ENCODE results near the gene WASL. TPM values are rescaled to one million over a fixed set of nuclear protein-coding genes. Genes with fewer than 3 reads are reported as not detected.

WASL gene
- total RNA-seq, 2 experiments from 2014 or later = 7.5 to 7.6 TPM

- no peaks in the 10 kb centered on the region for H3K9me3 Mint-ChIP-seq (ENCODE audit: insufficient read depth)
- POLR2A ChIA-PET = no interaction called here
- H3K27ac Mint-ChIP-seq = no peak overlapping the region
- H3K27me3 Mint-ChIP-seq (ENCODE audit: low read depth) = peaks cover 9% of the 10 kb centered on the region
- no peaks in the 10 kb centered on the region for H3K4me1 Mint-ChIP-seq (ENCODE audit: low read depth)
- ATAC-seq (no peak), DNase-seq (no peak)
- CTCF ChIA-PET = interaction anchor here (1.9 kb wide), 1 partner anchor 29 kb away, joined by 4 read pairs; no protein-coding TSS in a partner anchor
- no peaks in the 10 kb centered on the region for H3K36me3 Mint-ChIP-seq (ENCODE audit: low read depth)
- H3K4me3 Mint-ChIP-seq = no peak overlapping the region
Measured at GRCh38 chr7:123653162-123653561, 95.6 kb downstream of the WASL start.

- Mint-ChIP-seq H3K9me3 (ENCODE audit: insufficient read depth) (no peaks in the 10 kb centered on the region), H3K36me3 (ENCODE audit: low read depth) (no peaks in the 10 kb centered on the region), H3K4me1 (ENCODE audit: low read depth) (no peaks in the 10 kb centered on the region), H3K27me3 (ENCODE audit: low read depth) (peaks cover 9% of the 10 kb centered on the region), H3K4me3 (no peak overlapping the region), H3K27ac (no peak overlapping the region)
- ChIA-PET POLR2A (no interaction called here), CTCF (interaction anchor here (1.9 kb wide), 1 partner anchor 28 kb away, joined by 4 read pairs; no protein-coding TSS in a partner anchor)
- ATAC-seq (no peak), DNase-seq (no peak)
Measured at GRCh38 chr7:123652406-123652805, 96.4 kb downstream of the WASL start.

- H3K27ac Mint-ChIP-seq = no peak overlapping the region
Measured at GRCh38 chr7:123650595-123650994, 98.2 kb downstream of the WASL start.

GRCh38 chr7:123649964-123650363, 98.8 kb downstream of the WASL start:
- Mint-ChIP-seq H3K36me3 (ENCODE audit: low read depth) (no peaks in the 10 kb centered on the region), H3K4me1 (ENCODE audit: low read depth) (no peaks in the 10 kb centered on the region), H3K9me3 (ENCODE audit: insufficient read depth) (no peaks in the 10 kb centered on the region), H3K27me3 (ENCODE audit: low read depth) (peaks cover 9% of the 10 kb centered on the region), H3K27ac (no peak overlapping the region), H3K4me3 (no peak overlapping the region)
- POLR2A ChIA-PET = interaction anchor here (0.6 kb wide), 1 partner anchor 121 kb away, joined by 4 read pairs; no protein-coding TSS in a partner anchor
- DNase-seq (no peak), ATAC-seq (no peak)
- CTCF ChIA-PET = no interaction called here

More at GRCh38 chr7:123650595-123650994, 98.2 kb downstream of the WASL start:
- no peaks in the 10 kb centered on the region for H3K9me3 Mint-ChIP-seq (ENCODE audit: insufficient read depth)
- ChIA-PET CTCF (no interaction called here), POLR2A (interaction anchor here (0.6 kb wide), 1 partner anchor 120 kb away, joined by 4 read pairs; no protein-coding TSS in a partner anchor)
- ATAC-seq (no peak), DNase-seq (no peak)
- no peaks in the 10 kb centered on the region for H3K36me3 Mint-ChIP-seq (ENCODE audit: low read depth)
- H3K27me3 Mint-ChIP-seq (ENCODE audit: low read depth) = peaks cover 9% of the 10 kb centered on the region
- H3K4me3 Mint-ChIP-seq = no peak overlapping the region
- H3K4me1 Mint-ChIP-seq (ENCODE audit: low read depth) = no peaks in the 10 kb centered on the region

- no peaks in the 10 kb centered on the region for H3K9me3 Mint-ChIP-seq (ENCODE audit: insufficient read depth)
- H3K27me3 Mint-ChIP-seq (ENCODE audit: low read depth) = peaks cover 14% of the 10 kb centered on the region
- H3K36me3 Mint-ChIP-seq (ENCODE audit: low read depth) = no peaks in the 10 kb centered on the region
- H3K4me3 Mint-ChIP-seq = no peak overlapping the region
- no peak for DNase-seq
- no peak for ATAC-seq
- ChIA-PET POLR2A (no interaction called here), CTCF (no interaction called here)
- H3K4me1 Mint-ChIP-seq (ENCODE audit: low read depth) = no peaks in the 10 kb centered on the region
- no peak overlapping the region for H3K27ac Mint-ChIP-seq
Measured at GRCh38 chr7:123647106-123647730, 101.6 kb downstream of the WASL start.

GRCh38 chr7:123645516-123645915, 103.3 kb downstream of the WASL start:
- no peaks in the 10 kb centered on the region for H3K36me3 Mint-ChIP-seq (ENCODE audit: low read depth)
- no peak overlapping the region for H3K27ac Mint-ChIP-seq
- no peak for ATAC-seq
- ChIA-PET CTCF (interaction anchor here (0.8 kb wide), 1 partner anchor 21 kb away, joined by 4 read pairs; no protein-coding TSS in a partner anchor), POLR2A (interaction anchor here (0.6 kb wide), 1 partner anchor 160 kb away, joined by 3 read pairs; no protein-coding TSS in a partner anchor)
- H3K4me3 Mint-ChIP-seq = no peak overlapping the region
- peaks cover 15% of the 10 kb centered on the region for H3K27me3 Mint-ChIP-seq (ENCODE audit: low read depth)
- no peak for DNase-seq
- H3K4me1 Mint-ChIP-seq (ENCODE audit: low read depth) = no peaks in the 10 kb centered on the region
- H3K9me3 Mint-ChIP-seq (ENCODE audit: insufficient read depth) = no peaks in the 10 kb centered on the region

GRCh38 chr7:123643495-123644441, 105.0 kb downstream of the WASL start:
- Mint-ChIP-seq H3K27ac (no peak overlapping the region), H3K4me3 (no peak overlapping the region)
- CTCF ChIA-PET = interaction anchor here (1.1 to 1.4 kb wide), 2 partner anchors 20 to 229 kb away, joined by 3 to 4 read pairs; no protein-coding TSS in a partner anchor

GRCh38 chr7:123641901-123642300, 106.9 kb downstream of the WASL start:
- no peak for DNase-seq
- CTCF ChIA-PET = no interaction called here
- no peak for ATAC-seq
- POLR2A ChIA-PET = no interaction called here
- H3K36me3 Mint-ChIP-seq (ENCODE audit: low read depth) = no peaks in the 10 kb centered on the region
- H3K27me3 Mint-ChIP-seq (ENCODE audit: low read depth) = peaks cover 28% of the 10 kb centered on the region
- no peaks in the 10 kb centered on the region for H3K9me3 Mint-ChIP-seq (ENCODE audit: insufficient read depth)
- H3K4me1 Mint-ChIP-seq (ENCODE audit: low read depth) = no peaks in the 10 kb centered on the region
- H3K27ac Mint-ChIP-seq = no peak overlapping the region
- H3K4me3 Mint-ChIP-seq = no peak overlapping the region

More at GRCh38 chr7:123643495-123644441, 105.0 kb downstream of the WASL start:
- Mint-ChIP-seq H3K36me3 (ENCODE audit: low read depth) (no peaks in the 10 kb centered on the region), H3K4me1 (ENCODE audit: low read depth) (no peaks in the 10 kb centered on the region), H3K27me3 (ENCODE audit: low read depth) (peaks cover 15% of the 10 kb centered on the region), H3K9me3 (ENCODE audit: insufficient read depth) (no peaks in the 10 kb centered on the region)
- ATAC-seq = no peak
- POLR2A ChIA-PET = no interaction called here
- no peak for DNase-seq

- Mint-ChIP-seq H3K27me3 (ENCODE audit: low read depth) (peaks cover 28% of the 10 kb centered on the region), H3K4me1 (ENCODE audit: low read depth) (no peaks in the 10 kb centered on the region), H3K27ac (no peak overlapping the region), H3K4me3 (no peak overlapping the region), H3K9me3 (ENCODE audit: insufficient read depth) (no peaks in the 10 kb centered on the region), H3K36me3 (ENCODE audit: low read depth) (no peaks in the 10 kb centered on the region)
- no peak for DNase-seq
- ChIA-PET POLR2A (no interaction called here), CTCF (no interaction called here)
- no peak for ATAC-seq
Measured at GRCh38 chr7:123640583-123640982, 108.2 kb downstream of the WASL start.

- ChIA-PET CTCF (no interaction called here), POLR2A (no interaction called here)
- DNase-seq (no peak), ATAC-seq (no peak)
- Mint-ChIP-seq H3K36me3 (ENCODE audit: low read depth) (no peaks in the 10 kb centered on the region), H3K4me3 (no peak overlapping the region), H3K27ac (no peak overlapping the region), H3K27me3 (ENCODE audit: low read depth) (peaks cover 30% of the 10 kb centered on the region), H3K9me3 (ENCODE audit: insufficient read depth) (no peaks in the 10 kb centered on the region), H3K4me1 (ENCODE audit: low read depth) (no peaks in the 10 kb centered on the region)
Measured at GRCh38 chr7:123639631-123640030, 109.2 kb downstream of the WASL start.

GRCh38 chr7:123637878-123638277, 110.9 kb downstream of the WASL start:
- H3K36me3 Mint-ChIP-seq (ENCODE audit: low read depth) = no peaks in the 10 kb centered on the region
- H3K4me1 Mint-ChIP-seq (ENCODE audit: low read depth) = no peaks in the 10 kb centered on the region
- ChIA-PET CTCF (interaction anchor here (2.8 kb wide), 1 partner anchor 228 kb away, joined by 9 read pairs; no protein-coding TSS in a partner anchor), POLR2A (interaction anchor here (0.9 kb wide), 1 partner anchor 80 kb away, joined by 4 read pairs; no protein-coding TSS in a partner anchor)
- DNase-seq = no peak
- H3K27ac Mint-ChIP-seq = no peak overlapping the region
- H3K9me3 Mint-ChIP-seq (ENCODE audit: insufficient read depth) = no peaks in the 10 kb centered on the region
- peaks cover 25% of the 10 kb centered on the region for H3K27me3 Mint-ChIP-seq (ENCODE audit: low read depth)
- no peak overlapping the region for H3K4me3 Mint-ChIP-seq
- no peak for ATAC-seq

GRCh38 chr7:123637203-123637602, 111.6 kb downstream of the WASL start:
- POLR2A ChIA-PET = interaction anchor here (0.9 kb wide), 1 partner anchor 79 kb away, joined by 4 read pairs; no protein-coding TSS in a partner anchor
- no peaks in the 10 kb centered on the region for H3K4me1 Mint-ChIP-seq (ENCODE audit: low read depth)
- no peak overlapping the region for H3K27ac Mint-ChIP-seq
- DNase-seq = no peak
- no peak for ATAC-seq
- no peaks in the 10 kb centered on the region for H3K9me3 Mint-ChIP-seq (ENCODE audit: insufficient read depth)
- peaks cover 23% of the 10 kb centered on the region for H3K27me3 Mint-ChIP-seq (ENCODE audit: low read depth)
- CTCF ChIA-PET = interaction anchor here (1.5 to 2.8 kb wide), 4 partner anchors 13 to 231 kb away, joined by 3 to 16 read pairs (median 7); no protein-coding TSS in a partner anchor
- H3K36me3 Mint-ChIP-seq (ENCODE audit: low read depth) = no peaks in the 10 kb centered on the region
- no peak overlapping the region for H3K4me3 Mint-ChIP-seq

All from activated CD8-positive, alpha-beta T cell treated with anti-CD3 and anti-CD28 coated beads, Interleukin-2, amount 10 ng/mL, durations not matched to agents 7 days and 5 days (primary cell).